GM12892 (cell line): ENCODE data around the gene PITPNM2.
"Not testable (repeated sequence)": the region's sequence is repeated elsewhere in the genome, so short reads cannot be mapped to it uniquely, and the experiment has no call there.

Experiments
- DNase-seq: peaks from one replicate; pipeline ENCODE4 v3.0.0; 2011; ENCODE audit not compliant: insufficient read length
- FAIRE-seq: peaks from 2 replicates; lab custom pipeline; 2011; peaks lifted over from hg19 to GRCh38; lab: Jason Lieb, UNC
- POLR2A ChIP-seq: IDR thresholded peaks from 2 replicates; pipeline ENCODE4 v1.6.1; 2011; ENCODE audit warnings: low read depth, low read length, control low read depth
- POLR2AphosphoS5 ChIP-seq: IDR thresholded peaks from 2 replicates; pipeline ENCODE4 v1.6.1; 2011; ENCODE audit warnings: low read depth, low read length, control low read depth
- TAF1 ChIP-seq: IDR thresholded peaks from 2 replicates; pipeline ENCODE4 v1.6.1; 2011; ENCODE audit warnings: low read depth, mild to moderate bottlenecking, control low read depth, low read length, borderline replicate concordance

Gene PITPNM2

GRCh38 chr12:123113026-123113425 lies 37.9 kb downstream of the PITPNM2 start:
- TF ChIP-seq POLR2AphosphoS5 (no peak), TAF1 (no peak), POLR2A (no peak)
- no peak for FAIRE-seq

GRCh38 chr12:123111498-123112165 lies 39.3 kb downstream of the PITPNM2 start:
- TF ChIP-seq TAF1 (no peak), POLR2A (no peak), POLR2AphosphoS5 (no peak)
- FAIRE-seq (no peak), DNase-seq (no peak)

More at GRCh38 chr12:123113026-123113425, 37.9 kb downstream of the PITPNM2 start:
- DNase-seq, result no peak

GRCh38 chr12:123109319-123109772 lies 41.5 kb downstream of the PITPNM2 start:
- TF ChIP-seq POLR2AphosphoS5 (no peak), POLR2A (no peak), TAF1 (no peak)
- DNase-seq, result no peak
- no peak for FAIRE-seq

- DNase-seq, result no peak
- TF ChIP-seq TAF1 (no peak), POLR2A (no peak), POLR2AphosphoS5 (no peak)
- no peak for FAIRE-seq
These were observed 42.2 kb downstream of the PITPNM2 start for GRCh38 chr12:123108682-123109066.

GRCh38 chr12:123107926-123108681 lies 42.8 kb downstream of the PITPNM2 start:
- DNase-seq, result no peak
- FAIRE-seq, result no peak
- TF ChIP-seq POLR2AphosphoS5 (no peak), TAF1 (no peak), POLR2A (no peak)

- FAIRE-seq (no peak), DNase-seq (no peak)
- TF ChIP-seq TAF1, result no peak
- no peak for TF ChIP-seq POLR2A
- TF ChIP-seq POLR2AphosphoS5, result no peak
These were observed 44.1 kb downstream of the PITPNM2 start for GRCh38 chr12:123106640-123107359.

GRCh38 chr12:123105211-123105826 lies 45.6 kb downstream of the PITPNM2 start:
- no peak for TF ChIP-seq POLR2AphosphoS5
- TF ChIP-seq POLR2A, result no peak
- TF ChIP-seq TAF1, result no peak
- no peak for FAIRE-seq
- no peak for DNase-seq

GRCh38 chr12:123104809-123105208 lies 46.1 kb downstream of the PITPNM2 start:
- TF ChIP-seq TAF1, result no peak
- no peak for TF ChIP-seq POLR2AphosphoS5
- no peak for TF ChIP-seq POLR2A
- DNase-seq (no peak), FAIRE-seq (no peak)

GRCh38 chr12:123104094-123104493 lies 46.8 kb downstream of the PITPNM2 start:
- FAIRE-seq, DNase-seq: not testable (repeated sequence)

- DNase-seq, result no peak
- TF ChIP-seq TAF1 (no peak), POLR2A (no peak), POLR2AphosphoS5 (no peak)
- peak; percentile 44 for FAIRE-seq
These were observed 47.9 kb downstream of the PITPNM2 start for GRCh38 chr12:123102781-123103503.
